ENCODE results near the gene TM7SF2.

TM7SF2 gene

DNA sequence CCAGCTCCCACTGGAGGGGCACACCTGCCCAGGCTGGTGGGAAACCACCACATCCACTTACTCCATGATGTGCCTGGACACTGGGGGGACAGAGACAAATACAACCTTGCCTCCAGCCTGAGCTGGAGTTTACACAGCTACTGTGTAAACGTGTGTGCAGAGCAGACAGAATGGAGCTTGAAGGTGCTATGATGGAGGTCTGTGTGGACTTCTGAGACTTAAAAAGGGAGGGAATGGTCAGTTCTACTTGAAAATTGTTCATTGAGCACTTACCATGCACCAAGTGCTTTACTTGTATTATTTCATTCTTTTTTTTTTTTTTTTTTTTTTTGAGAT lies 39.1 kb upstream of the TM7SF2 start:
- peaks cover 18% of the 10 kb centered on the region for H3K4me1 ChIP-seq (ENCODE audit: control insufficient read depth, low read length)
- H3K36me3 ChIP-seq (ENCODE audit: control insufficient read depth, low read length) = peaks cover 23% of the 10 kb centered on the region
- H3K4me3 ChIP-seq (ENCODE audit: low read length) = no peak overlapping the region
- H3K4me2 ChIP-seq (ENCODE audit: low read length) = peak overlapping the region; percentile 39
- H3K27me3 ChIP-seq (ENCODE audit: control insufficient read depth, low read length) = no peaks in the 10 kb centered on the region
- no peaks in the 10 kb centered on the region for H3K9me2 ChIP-seq (replicated peaks; ENCODE audit: control insufficient read depth, low read length)
- no peak for TF ChIP-seq EZH2phosphoT487 (IDR thresholded peaks at IDR 0.05; ENCODE audit: borderline replicate concordance, low read length)
- TF ChIP-seq, protein P1, sequence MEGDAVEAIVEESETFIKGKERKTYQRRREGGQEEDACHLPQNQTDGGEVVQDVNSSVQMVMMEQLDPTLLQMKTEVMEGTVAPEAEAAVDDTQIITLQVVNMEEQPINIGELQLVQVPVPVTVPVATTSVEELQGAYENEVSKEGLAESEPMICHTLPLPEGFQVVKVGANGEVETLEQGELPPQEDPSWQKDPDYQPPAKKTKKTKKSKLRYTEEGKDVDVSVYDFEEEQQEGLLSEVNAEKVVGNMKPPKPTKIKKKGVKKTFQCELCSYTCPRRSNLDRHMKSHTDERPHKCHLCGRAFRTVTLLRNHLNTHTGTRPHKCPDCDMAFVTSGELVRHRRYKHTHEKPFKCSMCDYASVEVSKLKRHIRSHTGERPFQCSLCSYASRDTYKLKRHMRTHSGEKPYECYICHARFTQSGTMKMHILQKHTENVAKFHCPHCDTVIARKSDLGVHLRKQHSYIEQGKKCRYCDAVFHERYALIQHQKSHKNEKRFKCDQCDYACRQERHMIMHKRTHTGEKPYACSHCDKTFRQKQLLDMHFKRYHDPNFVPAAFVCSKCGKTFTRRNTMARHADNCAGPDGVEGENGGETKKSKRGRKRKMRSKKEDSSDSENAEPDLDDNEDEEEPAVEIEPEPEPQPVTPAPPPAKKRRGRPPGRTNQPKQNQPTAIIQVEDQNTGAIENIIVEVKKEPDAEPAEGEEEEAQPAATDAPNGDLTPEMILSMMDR (IDR thresholded peaks at IDR 0.05; ENCODE audit: low read depth, low read length, poor library complexity, severe bottlenecking) = no peak
- no peak overlapping the region for H3K27ac ChIP-seq (ENCODE audit: low read depth, low read length)
- no peaks in the 10 kb centered on the region for H4K20me1 ChIP-seq (ENCODE audit: control insufficient read depth, insufficient read depth, low read depth, low read length)
- H3K9me3 ChIP-seq (ENCODE audit: control insufficient read depth, insufficient read depth, low read length) = no peaks in the 10 kb centered on the region
- H3K79me2 ChIP-seq (ENCODE audit: control insufficient read depth, low read length) = peaks cover 12% of the 10 kb centered on the region
- no peaks in the 10 kb centered on the region for H3F3A ChIP-seq (ENCODE audit: control insufficient read depth, insufficient read depth)

DNA sequence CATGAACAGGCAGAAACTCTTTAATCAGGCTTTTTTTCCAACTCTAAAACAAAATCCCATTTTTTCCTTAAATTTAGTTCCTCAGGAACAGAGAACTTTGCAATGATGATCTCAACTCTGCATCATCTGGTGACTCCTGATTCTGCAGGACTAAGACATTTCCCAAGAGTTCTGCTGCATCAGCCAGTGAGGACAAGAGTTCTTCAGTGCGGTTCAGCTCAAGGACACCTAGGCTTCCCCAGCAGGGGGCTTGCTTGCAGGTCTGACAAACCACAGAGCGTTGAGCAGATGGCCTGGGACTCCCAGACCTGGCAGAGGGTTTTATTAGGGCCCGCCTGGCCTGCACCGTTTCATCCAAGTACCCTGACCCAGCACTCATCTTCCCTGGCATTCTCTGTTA lies 34.2 kb upstream of the TM7SF2 start:
- Histone ChIP-seq H3K9me2 (replicated peaks; ENCODE audit: control insufficient read depth, low read length) (no peaks in the 10 kb centered on the region), H3K4me2 (ENCODE audit: low read length) (no peak overlapping the region), H3K9me3 (ENCODE audit: control insufficient read depth, insufficient read depth, low read length) (no peaks in the 10 kb centered on the region), H4K20me1 (ENCODE audit: control insufficient read depth, insufficient read depth, low read depth, low read length) (no peaks in the 10 kb centered on the region), H3K79me2 (ENCODE audit: control insufficient read depth, low read length) (peaks cover 58% of the 10 kb centered on the region), H3K4me3 (ENCODE audit: low read length) (no peak overlapping the region), H3K36me3 (ENCODE audit: control insufficient read depth, low read length) (peaks cover 69% of the 10 kb centered on the region), H3F3A (ENCODE audit: control insufficient read depth, insufficient read depth) (no peaks in the 10 kb centered on the region), H3K27ac (ENCODE audit: low read depth, low read length) (no peak overlapping the region), H3K27me3 (ENCODE audit: control insufficient read depth, low read length) (no peaks in the 10 kb centered on the region), H3K4me1 (ENCODE audit: control insufficient read depth, low read length) (peaks cover 46% of the 10 kb centered on the region)
- no peak for TF ChIP-seq EZH2phosphoT487 (IDR thresholded peaks at IDR 0.05; ENCODE audit: borderline replicate concordance, low read length)
- TF ChIP-seq, protein P1 (IDR thresholded peaks at IDR 0.05; ENCODE audit: low read depth, low read length, poor library complexity, severe bottlenecking) = no peak

DNA sequence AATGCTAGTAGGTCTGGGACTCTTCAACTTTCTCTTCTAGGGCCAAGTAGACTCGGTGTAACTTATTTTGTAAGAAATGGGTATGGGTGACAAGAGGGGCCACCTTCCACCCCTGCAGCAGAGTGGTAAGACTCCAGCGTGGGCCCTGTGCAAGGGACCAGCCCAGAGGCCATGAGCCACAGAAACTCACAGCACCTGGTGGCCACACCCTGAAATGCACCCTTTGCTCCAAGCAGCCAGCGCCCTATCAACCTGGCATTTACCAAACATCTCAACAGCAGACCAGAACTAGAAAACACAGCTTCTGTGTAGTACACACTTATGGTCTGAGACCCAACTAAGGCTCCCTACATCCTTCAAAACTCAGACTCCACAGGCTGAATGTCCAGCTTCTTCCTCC lies 33.5 kb upstream of the TM7SF2 start:
- Histone ChIP-seq H3F3A (ENCODE audit: control insufficient read depth, insufficient read depth) (no peaks in the 10 kb centered on the region), H3K36me3 (ENCODE audit: control insufficient read depth, low read length) (peaks cover 76% of the 10 kb centered on the region), H3K4me1 (ENCODE audit: control insufficient read depth, low read length) (peaks cover 49% of the 10 kb centered on the region), H3K9me3 (ENCODE audit: control insufficient read depth, insufficient read depth, low read length) (no peaks in the 10 kb centered on the region), H3K79me2 (ENCODE audit: control insufficient read depth, low read length) (peaks cover 65% of the 10 kb centered on the region), H3K27me3 (ENCODE audit: control insufficient read depth, low read length) (no peaks in the 10 kb centered on the region), H4K20me1 (ENCODE audit: control insufficient read depth, insufficient read depth, low read depth, low read length) (no peaks in the 10 kb centered on the region), H3K4me2 (ENCODE audit: low read length) (peak overlapping the region; percentile 37), H3K9me2 (replicated peaks; ENCODE audit: control insufficient read depth, low read length) (no peaks in the 10 kb centered on the region), H3K4me3 (ENCODE audit: low read length) (peak overlapping the region; percentile 31), H3K27ac (ENCODE audit: low read depth, low read length) (no peak overlapping the region)
- no peak for TF ChIP-seq EZH2phosphoT487 (IDR thresholded peaks at IDR 0.05; ENCODE audit: borderline replicate concordance, low read length)
- TF ChIP-seq, protein P1 (IDR thresholded peaks at IDR 0.05; ENCODE audit: low read depth, low read length, poor library complexity, severe bottlenecking) = peak; percentile 83

Data from DOHH2 (cell line).